Measurements from ENCODE around the gene UNC13A. TPM values are rescaled to one million over a fixed set of nuclear protein-coding genes. Genes with fewer than 3 reads are reported as not detected.

Gene UNC13A
- total and polyA plus RNA-seq, 2 donors (not counting 1 experiment from before 2014, with no cell fraction given), result under 0.01 to 0.28 TPM

DNA sequence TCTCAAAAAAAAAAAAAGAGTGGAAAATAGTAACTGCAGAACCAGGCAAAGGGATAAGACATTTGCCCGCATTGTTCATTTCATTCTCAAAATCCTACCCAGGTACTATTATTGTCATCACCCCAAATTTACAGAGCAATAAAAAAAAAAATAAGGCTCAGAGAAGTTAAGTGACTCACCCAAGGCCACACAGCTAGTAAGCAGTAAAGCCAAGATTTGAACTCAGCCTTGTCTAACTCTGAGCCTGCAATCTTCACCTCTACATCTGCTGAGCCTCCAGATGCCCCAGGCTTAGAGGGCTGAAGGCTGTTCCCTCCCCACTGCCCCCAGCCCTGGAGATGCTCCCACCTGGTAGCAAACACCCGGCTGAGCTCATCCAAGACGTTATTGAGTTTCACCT, 61.0 kb downstream of the UNC13A start:
- Histone ChIP-seq H3K9me3 (ENCODE audit: control insufficient read depth, insufficient read depth, low read depth, low read length) (no peaks in the 10 kb centered on the region), H2AFZ (ENCODE audit: low read length) (no peak overlapping the region), H3K4me3 (replicated peaks in 1 of 4; ENCODE audit: control extremely low read depth in 1 of 4, insufficient read depth in 1 of 4, low read depth in 3 of 4, low read length in 4 of 4) (no peak overlapping the region), H3K27ac (ENCODE audit: insufficient read depth, low read length) (no peak overlapping the region), H3K4me1 (ENCODE audit: control insufficient read depth, extremely low read depth, insufficient read depth, low read length) (no peaks in the 10 kb centered on the region), H3K9ac (ENCODE audit: insufficient read depth, low read length) (no peak overlapping the region), H3K79me2 (ENCODE audit: control insufficient read depth, insufficient read depth, low read length) (no peaks in the 10 kb centered on the region), H3K27me3 (ENCODE audit: control insufficient read depth, insufficient read depth, low read length) (no peaks in the 10 kb centered on the region), H4K20me1 (ENCODE audit: control insufficient read depth, extremely low read depth, insufficient read depth, low read length) (no peaks in the 10 kb centered on the region), H3K4me2 (ENCODE audit: extremely low read depth, insufficient read depth, low read length) (no peak overlapping the region), H3K36me3 (ENCODE audit: control insufficient read depth, insufficient read depth, low read length) (no peaks in the 10 kb centered on the region)
- DNase-seq (ENCODE audit: low read depth in 2 of 2), result no peak
- TF ChIP-seq, protein P1, sequence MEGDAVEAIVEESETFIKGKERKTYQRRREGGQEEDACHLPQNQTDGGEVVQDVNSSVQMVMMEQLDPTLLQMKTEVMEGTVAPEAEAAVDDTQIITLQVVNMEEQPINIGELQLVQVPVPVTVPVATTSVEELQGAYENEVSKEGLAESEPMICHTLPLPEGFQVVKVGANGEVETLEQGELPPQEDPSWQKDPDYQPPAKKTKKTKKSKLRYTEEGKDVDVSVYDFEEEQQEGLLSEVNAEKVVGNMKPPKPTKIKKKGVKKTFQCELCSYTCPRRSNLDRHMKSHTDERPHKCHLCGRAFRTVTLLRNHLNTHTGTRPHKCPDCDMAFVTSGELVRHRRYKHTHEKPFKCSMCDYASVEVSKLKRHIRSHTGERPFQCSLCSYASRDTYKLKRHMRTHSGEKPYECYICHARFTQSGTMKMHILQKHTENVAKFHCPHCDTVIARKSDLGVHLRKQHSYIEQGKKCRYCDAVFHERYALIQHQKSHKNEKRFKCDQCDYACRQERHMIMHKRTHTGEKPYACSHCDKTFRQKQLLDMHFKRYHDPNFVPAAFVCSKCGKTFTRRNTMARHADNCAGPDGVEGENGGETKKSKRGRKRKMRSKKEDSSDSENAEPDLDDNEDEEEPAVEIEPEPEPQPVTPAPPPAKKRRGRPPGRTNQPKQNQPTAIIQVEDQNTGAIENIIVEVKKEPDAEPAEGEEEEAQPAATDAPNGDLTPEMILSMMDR (conservative IDR thresholded peaks at IDR 0.05 in 1 of 2, IDR thresholded peaks at IDR 0.05 in 1 of 2; ENCODE audit: low read depth in 1 of 2, low read length in 2 of 2), result no peak
- no peak for TF ChIP-seq EZH2 (IDR thresholded peaks at IDR 0.05; ENCODE audit: low read length, missing control alignments)

DNA sequence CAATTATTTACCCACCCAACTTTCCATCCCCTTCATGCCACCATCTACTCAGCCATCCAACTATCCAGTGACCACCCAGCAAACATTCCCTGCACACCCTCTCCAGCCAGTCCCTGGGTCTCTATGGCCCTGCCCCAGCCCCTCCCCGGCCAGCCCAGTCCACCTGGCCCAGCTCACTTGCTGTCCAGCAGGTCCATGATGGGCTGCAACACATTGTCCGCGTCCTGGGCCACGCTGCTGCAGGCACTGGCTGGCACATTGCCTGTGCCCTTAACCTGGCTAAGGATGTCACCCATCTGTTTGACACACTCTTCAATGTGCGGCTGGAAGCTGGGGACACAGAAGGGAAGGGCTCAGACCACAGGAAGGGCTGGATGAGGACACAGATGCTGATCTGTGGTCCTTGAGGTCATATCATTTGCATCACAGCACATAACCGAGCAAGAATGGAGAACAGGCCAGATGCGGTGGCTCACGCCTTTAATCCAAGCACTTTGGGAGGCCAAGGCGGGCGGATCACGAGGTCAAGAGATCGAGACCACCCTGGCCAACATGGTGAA, 61.6 kb downstream of the UNC13A start:
- Histone ChIP-seq H3K9me3 (ENCODE audit: control insufficient read depth, insufficient read depth, low read depth, low read length) (no peaks in the 10 kb centered on the region), H3K27ac (ENCODE audit: insufficient read depth, low read length) (no peak overlapping the region), H3K9ac (ENCODE audit: insufficient read depth, low read length) (no peak overlapping the region), H4K20me1 (ENCODE audit: control insufficient read depth, extremely low read depth, insufficient read depth, low read length) (no peaks in the 10 kb centered on the region), H3K4me1 (ENCODE audit: control insufficient read depth, extremely low read depth, insufficient read depth, low read length) (no peaks in the 10 kb centered on the region), H3K4me2 (ENCODE audit: extremely low read depth, insufficient read depth, low read length) (no peak overlapping the region), H3K36me3 (ENCODE audit: control insufficient read depth, insufficient read depth, low read length) (no peaks in the 10 kb centered on the region), H3K4me3 (replicated peaks in 1 of 4; ENCODE audit: control extremely low read depth in 1 of 4, insufficient read depth in 1 of 4, low read depth in 3 of 4, low read length in 4 of 4) (no peak overlapping the region), H3K79me2 (ENCODE audit: control insufficient read depth, insufficient read depth, low read length) (no peaks in the 10 kb centered on the region), H3K27me3 (ENCODE audit: control insufficient read depth, insufficient read depth, low read length) (no peaks in the 10 kb centered on the region), H2AFZ (ENCODE audit: low read length) (no peak overlapping the region)
- DNase-seq (ENCODE audit: low read depth in 2 of 2), result no peak
- TF ChIP-seq, protein P1 (conservative IDR thresholded peaks at IDR 0.05 in 1 of 2, IDR thresholded peaks at IDR 0.05 in 1 of 2; ENCODE audit: low read depth in 1 of 2, low read length in 2 of 2), result no peak
- no peak for TF ChIP-seq EZH2 (IDR thresholded peaks at IDR 0.05; ENCODE audit: low read length, missing control alignments)

DNA sequence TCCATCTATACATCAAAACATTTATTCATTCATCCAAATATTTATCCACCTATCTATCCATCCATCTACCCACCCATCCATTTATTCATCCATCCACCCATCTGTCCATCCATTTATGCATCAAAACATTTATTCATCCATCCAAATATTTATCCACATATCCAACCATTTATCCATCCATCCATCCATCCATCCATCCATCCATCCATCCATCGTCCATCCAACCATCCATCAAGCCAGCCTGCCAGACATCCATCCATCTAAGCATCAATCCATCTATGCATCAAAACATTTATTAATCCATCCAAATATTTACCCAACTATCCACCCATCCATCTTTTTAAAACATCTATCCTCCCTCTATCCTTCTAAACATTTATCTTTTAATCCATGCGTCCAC, 62.2 kb downstream of the UNC13A start:
- H3K27ac ChIP-seq (ENCODE audit: insufficient read depth, low read length), result no peak overlapping the region
- no peak for DNase-seq (ENCODE audit: low read depth in 2 of 2)
- H3K9ac ChIP-seq (ENCODE audit: insufficient read depth, low read length), result no peak overlapping the region
- no peaks in the 10 kb centered on the region for H3K9me3 ChIP-seq (ENCODE audit: control insufficient read depth, insufficient read depth, low read depth, low read length)
- H3K27me3 ChIP-seq (ENCODE audit: control insufficient read depth, insufficient read depth, low read length), result no peaks in the 10 kb centered on the region
- H2AFZ ChIP-seq (ENCODE audit: low read length), result no peak overlapping the region
- H4K20me1 ChIP-seq (ENCODE audit: control insufficient read depth, extremely low read depth, insufficient read depth, low read length), result no peaks in the 10 kb centered on the region
- H3K4me1 ChIP-seq (ENCODE audit: control insufficient read depth, extremely low read depth, insufficient read depth, low read length), result no peaks in the 10 kb centered on the region
- no peaks in the 10 kb centered on the region for H3K79me2 ChIP-seq (ENCODE audit: control insufficient read depth, insufficient read depth, low read length)
- H3K36me3 ChIP-seq (ENCODE audit: control insufficient read depth, insufficient read depth, low read length), result no peaks in the 10 kb centered on the region
- TF ChIP-seq, protein P1 (conservative IDR thresholded peaks at IDR 0.05 in 1 of 2, IDR thresholded peaks at IDR 0.05 in 1 of 2; ENCODE audit: low read depth in 1 of 2, low read length in 2 of 2), result no peak
- no peak for TF ChIP-seq EZH2 (IDR thresholded peaks at IDR 0.05; ENCODE audit: low read length, missing control alignments)
- no peak overlapping the region for H3K4me3 ChIP-seq (replicated peaks in 1 of 4; ENCODE audit: control extremely low read depth in 1 of 4, insufficient read depth in 1 of 4, low read depth in 3 of 4, low read length in 4 of 4)
- H3K4me2 ChIP-seq (ENCODE audit: extremely low read depth, insufficient read depth, low read length), result no peak overlapping the region

Data from fibroblast of lung (primary cell).